GM03348 (cell line): Measurements from ENCODE around the gene MRGPRX4.
"Not testable (repeated sequence)": the region's sequence is repeated elsewhere in the genome, so short reads cannot be mapped to it uniquely, and the experiment has no call there.

Experiments used
- DNase-seq: peaks from one replicate; pipeline ENCODE4 v3.0.0; 2012; ENCODE audit warnings: low spot score

MRGPRX4 gene

GRCh38 chr11:18172666-18173065 lies at the start of gene MRGPRX4:
MRGPRX4 (plus strand) TSS chr11:18172837; CDS start chr11:18173257, 420 bp downstream.
- no peak for DNase-seq

GRCh38 chr11:18131115-18131514 lies 41.5 kb upstream of the MRGPRX4 start:
- DNase-seq: not testable (repeated sequence)

GRCh38 chr11:18132341-18132740 lies 40.3 kb upstream of the MRGPRX4 start, which contains the start of gene MRGPRX3:
MRGPRX3 (plus strand) TSS chr11:18132571; CDS start chr11:18137203, 4,632 bp downstream.
- no peak for DNase-seq

- DNase-seq: no peak
Observed at GRCh38 chr11:18135308-18135707, 37.3 kb upstream of the MRGPRX4 start.

- no peak for DNase-seq
Observed at GRCh38 chr11:18137186-18137800, 35.3 kb upstream of the MRGPRX4 start.

- no peak for DNase-seq
Observed at GRCh38 chr11:18140145-18140544, 32.5 kb upstream of the MRGPRX4 start.

- DNase-seq: no peak
Observed at GRCh38 chr11:18144243-18144642, 28.4 kb upstream of the MRGPRX4 start.

GRCh38 chr11:18145025-18145424 lies 27.6 kb upstream of the MRGPRX4 start:
- no peak for DNase-seq

GRCh38 chr11:18145837-18146236 lies 26.8 kb upstream of the MRGPRX4 start:
- DNase-seq: no peak

- DNase-seq: no peak
Observed at GRCh38 chr11:18151581-18151980, 21.1 kb upstream of the MRGPRX4 start.

- no peak for DNase-seq
Observed at GRCh38 chr11:18168372-18168771, 4.3 kb upstream of the MRGPRX4 start.

GRCh38 chr11:18171377-18172000 lies 1.1 kb upstream of the MRGPRX4 start:
- DNase-seq: peak; percentile 56

GRCh38 chr11:18173225-18173866 lies 709 bp downstream of the MRGPRX4 start:
- DNase-seq: no peak

GRCh38 chr11:18188796-18189195 lies 16.2 kb downstream of the MRGPRX4 start:
- DNase-seq: no peak

GRCh38 chr11:18189476-18190245 lies 17.0 kb downstream of the MRGPRX4 start:
- not testable (repeated sequence) for DNase-seq

GRCh38 chr11:18191376-18191775 lies 18.7 kb downstream of the MRGPRX4 start:
- DNase-seq: no peak

GRCh38 chr11:18193010-18193409 lies 20.4 kb downstream of the MRGPRX4 start:
- DNase-seq: no peak

- DNase-seq: no peak
Observed at GRCh38 chr11:18196532-18196931, 23.9 kb downstream of the MRGPRX4 start.

GRCh38 chr11:18197738-18198137 lies 25.1 kb downstream of the MRGPRX4 start:
- DNase-seq: not testable (repeated sequence)

GRCh38 chr11:18203723-18204122 lies 31.1 kb downstream of the MRGPRX4 start:
- DNase-seq: no peak

GRCh38 chr11:18204220-18204619 lies 31.6 kb downstream of the MRGPRX4 start:
- DNase-seq: no peak

GRCh38 chr11:18204771-18205170 lies 32.1 kb downstream of the MRGPRX4 start:
- no peak for DNase-seq

- no peak for DNase-seq
Observed at GRCh38 chr11:18209058-18209457, 36.4 kb downstream of the MRGPRX4 start.
